GM04504 (cell line): ENCODE results near the gene CCPG1.
"Not testable (repeated sequence)": the region's sequence is repeated elsewhere in the genome, so short reads cannot be mapped to it uniquely, and the experiment has no call there.

ENCODE experiments used
- DNase-seq: peaks from one replicate; pipeline ENCODE4 v3.0.0-alpha.2; 2012; ENCODE audit warnings: low read depth

CCPG1 gene

GRCh38 chr15:55408012-55408928 lies at the start of gene CCPG1, which contains the start of gene PIERCE2:
CCPG1 (minus strand) TSS chr15:55408359; CDS start chr15:55389424, 18,935 bp downstream.
PIERCE2 (plus strand) TSS chr15:55408495; CDS start chr15:55408769, 274 bp downstream.
- DNase-seq, result peak; percentile 90

GRCh38 chr15:55457401-55458022 lies 49.4 kb upstream of the CCPG1 start:
- no peak for DNase-seq

- not testable (repeated sequence) for DNase-seq
Measured at GRCh38 chr15:55447030-55447394, 38.9 kb upstream of the CCPG1 start.

GRCh38 chr15:55446379-55447029 lies 38.3 kb upstream of the CCPG1 start:
- not testable (repeated sequence) for DNase-seq

- DNase-seq, result not testable (repeated sequence)
Measured at GRCh38 chr15:55445936-55446335, 37.8 kb upstream of the CCPG1 start.

GRCh38 chr15:55443141-55443540 lies 35.0 kb upstream of the CCPG1 start:
- DNase-seq, result not testable (repeated sequence)

- peak; percentile 21 for DNase-seq
Measured at GRCh38 chr15:55434989-55435825, 27.0 kb upstream of the CCPG1 start.

GRCh38 chr15:55422089-55422488 lies 13.9 kb upstream of the CCPG1 start:
- no peak for DNase-seq

GRCh38 chr15:55420171-55420866 lies 12.2 kb upstream of the CCPG1 start:
- no peak for DNase-seq

- not testable (repeated sequence) for DNase-seq
Measured at GRCh38 chr15:55417678-55418077, 9.5 kb upstream of the CCPG1 start.

GRCh38 chr15:55408976-55409375 lies 817 bp upstream of the CCPG1 start:
- not testable (repeated sequence) for DNase-seq

GRCh38 chr15:55407498-55408011 lies 604 bp downstream of the CCPG1 start:
- DNase-seq, result no peak

GRCh38 chr15:55403531-55403930 lies 4.6 kb downstream of the CCPG1 start:
- DNase-seq, result no peak

GRCh38 chr15:55402707-55403106 lies 5.5 kb downstream of the CCPG1 start:
- DNase-seq, result no peak

- no peak for DNase-seq
Measured at GRCh38 chr15:55401786-55402246, 6.3 kb downstream of the CCPG1 start.

GRCh38 chr15:55400050-55400449 lies 8.1 kb downstream of the CCPG1 start:
- DNase-seq, result not testable (repeated sequence)

GRCh38 chr15:55398243-55398642 lies 9.9 kb downstream of the CCPG1 start:
- no peak for DNase-seq

GRCh38 chr15:55394694-55395093 lies 13.5 kb downstream of the CCPG1 start:
- no peak for DNase-seq

GRCh38 chr15:55389264-55389607 lies 18.9 kb downstream of the CCPG1 start:
- DNase-seq, result no peak

GRCh38 chr15:55387027-55387426 lies 21.1 kb downstream of the CCPG1 start:
- DNase-seq, result no peak

- DNase-seq, result no peak
Measured at GRCh38 chr15:55383687-55384086, 24.5 kb downstream of the CCPG1 start.
